Cardiac muscle cell (in vitro differentiated cells and primary cell): ENCODE measurements around the gene CFAP54. TPM values are rescaled to one million over a fixed set of nuclear protein-coding genes. Genes with fewer than 3 reads are reported as not detected.

Experiments used
- DNase-seq, 2 donors: peaks; one replicate each; pipeline versions ENCODE4 v3.0.0 to v3.0.0-alpha.2; 2010 to 2017; ENCODE audit warnings: low read depth in 1 of 2, low spot score in 1 of 2
- H3K27ac ChIP-seq: fragments of 200-600 bp; sonication (generic); 2 replicates; pipeline ENCODE4 v1.5.1; 2016
- H3K27me3 ChIP-seq: fragments of 200-600 bp; sonication (generic); 2 replicates; pipeline ENCODE4 v1.6.0; 2016; ENCODE audit warnings: control low read depth
- H3K36me3 ChIP-seq: fragments of 200-600 bp; sonication (generic); 2 replicates; pipeline ENCODE4 v1.5.1; 2016; ENCODE audit warnings: control low read depth
- H3K4me1 ChIP-seq: fragments of 200-600 bp; sonication (generic); 2 replicates; pipeline ENCODE4 v1.8.1; 2017; ENCODE audit warnings: low read depth, mild to moderate bottlenecking, mixed run types
- H3K4me3 ChIP-seq: fragments of 200-600 bp; sonication (generic); 2 replicates; pipeline ENCODE4 v1.5.1; 2016; ENCODE audit warnings: mild to moderate bottlenecking
- H3K9me3 ChIP-seq: fragments of 200-600 bp; sonication (generic); 2 replicates; pipeline ENCODE4 v1.5.1; 2017; ENCODE audit warnings: low read depth, mild to moderate bottlenecking, control low read depth
- CTCF ChIP-seq: IDR thresholded peaks from 2 replicates; pipeline ENCODE4 v1.5.1; 2012; ENCODE audit warnings: low read depth, mild to moderate bottlenecking, low read length
- polyA plus RNA-seq: library from polyadenylated mRNA; unstranded; fragments of >200 nt; fragmentation: Nextera tagmentation; extraction: Ambion mirVana; gene quantifications from 2 replicates; pipeline ENCODE4 v1.2.1, GENCODE V29; 2016
- total RNA-seq: library from RNA; depleted of rRNA; stranded (reverse); fragments of >200 nt; gene quantifications from 2 replicates; pipeline ENCODE4 v1.2.3, GENCODE V29; 2016

CFAP54 gene
- total and polyA plus RNA-seq, 2 experiments from 2014 or later = 0.86 to 2.0 TPM

DNA sequence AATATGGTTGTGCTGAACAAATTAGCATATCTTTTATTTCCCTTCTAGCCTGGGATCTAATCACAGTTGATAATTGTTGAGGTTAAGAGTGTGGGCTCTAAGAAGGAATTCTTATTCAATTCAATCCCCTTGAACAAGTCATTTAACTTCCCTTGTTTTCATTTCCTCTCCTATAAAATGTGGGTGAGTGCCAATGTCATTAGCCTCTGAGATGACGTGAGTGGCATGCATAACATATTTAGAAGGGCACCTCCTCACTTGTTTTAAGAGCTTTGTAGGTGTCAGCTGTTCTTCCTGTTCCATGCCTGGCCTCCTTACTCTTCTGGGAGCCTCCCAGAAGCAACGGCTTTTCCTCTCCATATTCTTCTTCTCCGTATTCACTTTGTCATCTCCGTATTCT lies 262.2 kb downstream of the CFAP54 start:
- DNase-seq = no peak
- H3K27ac ChIP-seq = no peak overlapping the region
- H3K36me3 ChIP-seq = no peaks in the 10 kb centered on the region
- no peaks in the 10 kb centered on the region for H3K27me3 ChIP-seq
- H3K4me3 ChIP-seq = no peak overlapping the region
- peaks cover 7% of the 10 kb centered on the region for H3K4me1 ChIP-seq
- H3K9me3 ChIP-seq = no peaks in the 10 kb centered on the region
- no peak for TF ChIP-seq CTCF

GRCh38 chr12:96752211-96752610 lies 262.8 kb downstream of the CFAP54 start:
- no peak for TF ChIP-seq CTCF
- no peak for DNase-seq
- no peaks in the 10 kb centered on the region for H3K36me3 ChIP-seq
- no peaks in the 10 kb centered on the region for H3K27me3 ChIP-seq
- no peak overlapping the region for H3K4me3 ChIP-seq
- no peaks in the 10 kb centered on the region for H3K9me3 ChIP-seq
- peaks cover 7% of the 10 kb centered on the region for H3K4me1 ChIP-seq
- no peak overlapping the region for H3K27ac ChIP-seq

- no peaks in the 10 kb centered on the region for H3K27me3 ChIP-seq
- H3K4me3 ChIP-seq = no peak overlapping the region
- no peaks in the 10 kb centered on the region for H3K36me3 ChIP-seq
- H3K27ac ChIP-seq = no peak overlapping the region
- no peaks in the 10 kb centered on the region for H3K9me3 ChIP-seq
- no peaks in the 10 kb centered on the region for H3K4me1 ChIP-seq
- TF ChIP-seq CTCF = peak; percentile 13
- no peak for DNase-seq
These were observed 276.9 kb downstream of the CFAP54 start for GRCh38 chr12:96766232-96766631.

DNA sequence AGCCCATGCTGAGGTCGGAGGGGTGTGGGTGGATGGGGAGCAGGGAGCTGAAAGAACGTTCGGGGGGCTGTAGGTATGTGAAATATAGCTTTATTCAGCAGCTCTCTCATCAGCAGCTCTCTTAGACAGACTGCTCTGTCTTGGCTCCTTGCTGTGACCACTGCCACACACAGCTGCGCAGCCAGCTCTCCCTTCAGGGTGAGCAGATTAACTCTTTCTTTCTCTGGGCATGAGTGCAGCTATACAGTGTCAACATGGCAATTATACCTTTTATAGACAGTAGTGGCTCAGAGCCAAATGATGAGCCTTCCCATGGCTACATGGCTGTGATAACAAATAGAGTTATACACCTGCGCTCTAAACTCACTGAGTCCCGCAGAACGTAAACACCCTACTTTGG lies 280.0 kb downstream of the CFAP54 start:
- H3K27ac ChIP-seq = no peak overlapping the region
- DNase-seq = no peak
- no peaks in the 10 kb centered on the region for H3K9me3 ChIP-seq
- H3K4me3 ChIP-seq = no peak overlapping the region
- H3K27me3 ChIP-seq = no peaks in the 10 kb centered on the region
- H3K4me1 ChIP-seq = no peaks in the 10 kb centered on the region
- no peak for TF ChIP-seq CTCF
- no peaks in the 10 kb centered on the region for H3K36me3 ChIP-seq

DNA sequence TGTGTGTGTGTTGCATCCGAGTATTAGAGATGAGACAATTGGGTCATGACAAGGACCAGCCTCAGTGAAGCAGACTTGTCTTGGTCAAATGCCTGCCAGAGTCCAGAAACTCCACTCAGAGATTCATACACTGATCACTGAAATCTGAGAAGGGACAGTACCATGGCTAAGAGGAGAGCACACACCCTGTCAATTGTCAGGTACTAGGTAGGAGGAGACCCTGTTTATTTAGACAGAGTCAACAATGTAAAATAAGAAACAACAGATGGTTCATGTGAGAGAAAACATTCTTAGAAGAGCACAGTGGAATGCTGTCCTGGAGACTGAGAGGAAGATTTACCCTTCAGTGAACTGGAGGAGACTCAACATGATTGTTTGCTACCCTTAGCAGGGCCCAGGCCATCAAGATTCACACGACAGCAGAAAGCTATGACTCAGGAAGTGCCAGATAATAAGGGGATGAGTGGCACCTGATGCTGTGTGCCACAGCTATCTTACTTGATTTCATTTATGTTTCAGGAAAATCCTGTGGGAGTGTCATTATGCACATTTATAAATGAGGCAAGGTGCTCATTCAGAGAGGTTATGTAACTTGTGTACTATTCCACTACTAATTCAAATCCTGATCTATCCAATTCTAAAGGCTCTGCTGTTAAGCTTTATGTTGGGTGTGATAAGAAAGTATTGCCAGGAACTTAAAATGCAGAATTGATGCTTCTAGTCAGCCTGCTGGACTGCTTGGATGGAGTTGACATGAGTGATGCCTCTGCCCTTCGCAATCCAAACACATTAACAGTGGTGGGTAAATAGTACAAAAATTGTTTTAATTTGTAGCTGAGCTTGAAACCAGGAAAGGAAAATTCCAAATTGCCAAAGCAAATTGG lies 281.1 kb downstream of the CFAP54 start:
- H3K27me3 ChIP-seq = no peaks in the 10 kb centered on the region
- no peaks in the 10 kb centered on the region for H3K4me1 ChIP-seq
- no peak overlapping the region for H3K27ac ChIP-seq
- no peaks in the 10 kb centered on the region for H3K36me3 ChIP-seq
- H3K4me3 ChIP-seq = no peak overlapping the region
- no peaks in the 10 kb centered on the region for H3K9me3 ChIP-seq
- no peak for DNase-seq
- TF ChIP-seq CTCF = no peak
